MM.1S (cell line): ENCODE results near the gene PPP2R2C.

ENCODE experiments used
- DNase-seq: peaks from one replicate; pipeline ENCODE4 v3.0.0-alpha.2; 2015
- H2AFZ ChIP-seq: fragments of 300-600 bp; sonication (generic); 2 replicates; pipeline ENCODE4 v1.6.0; 2016; ENCODE audit warnings: antibody characterized with exemption, low read length
- H3F3A ChIP-seq: fragments of 300-600 bp; sonication (generic); 2 replicates; pipeline ENCODE4 v1.6.1; 2016; ENCODE audit warnings: mild to moderate bottlenecking, antibody characterized with exemption, low read length, moderate library complexity, mixed read lengths; ENCODE audit not compliant: insufficient read depth
- H3K27ac ChIP-seq: fragments of 300-600 bp; sonication (generic); 2 replicates; pipeline ENCODE4 v1.5.1; 2016; ENCODE audit warnings: mild to moderate bottlenecking, low read length
- H3K27me3 ChIP-seq: fragments of 300-600 bp; sonication (generic); replicated peaks from 2 replicates; pipeline ENCODE4 v1.6.0; 2016; ENCODE audit warnings: low read length; ENCODE audit not compliant: insufficient read depth
- H3K36me3 ChIP-seq: fragments of 300-600 bp; sonication (generic); replicated peaks from 2 replicates; pipeline ENCODE4 v1.6.1; 2016; ENCODE audit warnings: mild to moderate bottlenecking, low read length, mixed read lengths; ENCODE audit not compliant: insufficient read depth
- H3K4me1 ChIP-seq: fragments of 300-600 bp; sonication (generic); 2 replicates; pipeline ENCODE4 v1.6.1; 2016; ENCODE audit warnings: low read length, mixed read lengths
- H3K4me2 ChIP-seq: fragments of 300-600 bp; sonication (generic); 2 replicates; pipeline ENCODE4 v1.6.0; 2016; ENCODE audit warnings: low read depth, low read length
- H3K4me3 ChIP-seq: fragments of 300-600 bp; sonication (generic); 2 replicates; pipeline ENCODE4 v1.5.1; 2016; ENCODE audit warnings: low read length, mixed read lengths
- H3K79me2 ChIP-seq: fragments of 300-600 bp; sonication (generic); 2 replicates; pipeline ENCODE4 v1.6.1; 2016; ENCODE audit warnings: mixed run types, low read length, mixed read lengths
- H3K9ac ChIP-seq: fragments of 300-600 bp; sonication (generic); 2 replicates; pipeline ENCODE4 v1.6.1; 2016; ENCODE audit warnings: low read length, mixed read lengths
- H3K9me2 ChIP-seq: fragments of 300-600 bp; sonication (generic); replicated peaks from 2 replicates; pipeline ENCODE4 v1.6.1; 2016; ENCODE audit warnings: mild to moderate bottlenecking, low read length, mixed read lengths; ENCODE audit not compliant: insufficient read depth
- H3K9me3 ChIP-seq: fragments of 300-600 bp; sonication (generic); replicated peaks from 2 replicates; pipeline ENCODE4 v1.6.1; 2016; ENCODE audit warnings: mild to moderate bottlenecking, low read length, mixed read lengths; ENCODE audit not compliant: insufficient read depth
- H4K20me1 ChIP-seq: fragments of 300-600 bp; sonication (generic); 2 replicates; pipeline ENCODE4 v1.6.1; 2016; ENCODE audit warnings: mild to moderate bottlenecking, low read length, moderate library complexity, mixed read lengths; ENCODE audit not compliant: insufficient read depth
- EZH2 ChIP-seq: fragments of 300-600 bp; sonication (generic); optimal IDR thresholded peaks from 2 replicates; pipeline ENCODE3; 2017; ENCODE audit warnings: low read depth, mild to moderate bottlenecking, antibody characterized with exemption, low read length, mixed read lengths
- EZH2phosphoT487 ChIP-seq: fragments of 300-600 bp; sonication (generic); IDR thresholded peaks from 2 replicates; pipeline ENCODE4 v1.6.1; 2018; ENCODE audit warnings: antibody characterized with exemption, low read length
- TF ChIP-seq, protein P1 (sequence below): fragments of 300-600 bp; sonication (generic); IDR thresholded peaks from 2 replicates; pipeline ENCODE4 v1.5.1; 2016; ENCODE audit warnings: antibody characterized with exemption, low read length, mixed read lengths

The PPP2R2C gene

GRCh38 chr4:6478546-6479220 is 6.3 kb upstream of the PPP2R2C start:
- Histone ChIP-seq H3K9me3 (no peaks in the 10 kb centered on the region), H3K9ac (no peak overlapping the region), H3K9me2 (no peaks in the 10 kb centered on the region), H3K27ac (no peak overlapping the region), H2AFZ (no peak overlapping the region), H3K79me2 (no peaks in the 10 kb centered on the region), H3K36me3 (no peaks in the 10 kb centered on the region), H4K20me1 (no peaks in the 10 kb centered on the region), H3K27me3 (peaks cover 82% of the 10 kb centered on the region), H3K4me1 (no peaks in the 10 kb centered on the region), H3K4me3 (no peak overlapping the region), H3F3A (no peaks in the 10 kb centered on the region), H3K4me2 (no peak overlapping the region)
- TF ChIP-seq EZH2 (no peak), EZH2phosphoT487 (no peak)
- TF ChIP-seq, protein P1, sequence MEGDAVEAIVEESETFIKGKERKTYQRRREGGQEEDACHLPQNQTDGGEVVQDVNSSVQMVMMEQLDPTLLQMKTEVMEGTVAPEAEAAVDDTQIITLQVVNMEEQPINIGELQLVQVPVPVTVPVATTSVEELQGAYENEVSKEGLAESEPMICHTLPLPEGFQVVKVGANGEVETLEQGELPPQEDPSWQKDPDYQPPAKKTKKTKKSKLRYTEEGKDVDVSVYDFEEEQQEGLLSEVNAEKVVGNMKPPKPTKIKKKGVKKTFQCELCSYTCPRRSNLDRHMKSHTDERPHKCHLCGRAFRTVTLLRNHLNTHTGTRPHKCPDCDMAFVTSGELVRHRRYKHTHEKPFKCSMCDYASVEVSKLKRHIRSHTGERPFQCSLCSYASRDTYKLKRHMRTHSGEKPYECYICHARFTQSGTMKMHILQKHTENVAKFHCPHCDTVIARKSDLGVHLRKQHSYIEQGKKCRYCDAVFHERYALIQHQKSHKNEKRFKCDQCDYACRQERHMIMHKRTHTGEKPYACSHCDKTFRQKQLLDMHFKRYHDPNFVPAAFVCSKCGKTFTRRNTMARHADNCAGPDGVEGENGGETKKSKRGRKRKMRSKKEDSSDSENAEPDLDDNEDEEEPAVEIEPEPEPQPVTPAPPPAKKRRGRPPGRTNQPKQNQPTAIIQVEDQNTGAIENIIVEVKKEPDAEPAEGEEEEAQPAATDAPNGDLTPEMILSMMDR: no peak
- no peak for DNase-seq

DNA sequence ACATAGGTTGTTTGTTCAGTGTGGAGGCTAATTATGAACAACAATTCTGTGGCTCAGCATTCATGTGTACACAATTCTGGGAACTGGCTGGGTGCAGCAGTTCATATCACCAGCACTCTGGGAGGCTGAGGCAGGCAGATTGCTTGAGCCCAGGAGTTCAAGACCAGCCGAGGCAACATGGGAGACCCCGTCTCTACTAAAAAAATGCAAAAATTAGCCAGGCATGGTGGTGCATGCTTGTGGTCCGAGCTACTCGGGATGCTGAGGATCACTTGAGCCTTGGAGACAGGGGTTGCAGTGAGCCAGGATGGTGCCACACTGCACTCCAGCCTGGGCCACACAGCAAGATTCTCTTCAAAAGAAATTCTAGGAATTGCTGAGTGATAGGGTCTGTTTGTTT is 4.5 kb upstream of the PPP2R2C start:
- H3K4me3 ChIP-seq: no peak overlapping the region
- H3K9me2 ChIP-seq: no peaks in the 10 kb centered on the region
- H3K9me3 ChIP-seq: no peaks in the 10 kb centered on the region
- H3K27ac ChIP-seq: no peak overlapping the region
- H3K4me1 ChIP-seq: no peaks in the 10 kb centered on the region
- H3K4me2 ChIP-seq: no peak overlapping the region
- H3K27me3 ChIP-seq: peaks cover 68% of the 10 kb centered on the region
- H3K36me3 ChIP-seq: no peaks in the 10 kb centered on the region
- TF ChIP-seq, protein P1: no peak
- TF ChIP-seq EZH2phosphoT487: no peak
- TF ChIP-seq EZH2: no peak
- H2AFZ ChIP-seq: no peak overlapping the region
- H3K9ac ChIP-seq: no peak overlapping the region
- H3F3A ChIP-seq: no peaks in the 10 kb centered on the region
- DNase-seq: no peak
- no peaks in the 10 kb centered on the region for H3K79me2 ChIP-seq
- no peaks in the 10 kb centered on the region for H4K20me1 ChIP-seq

DNA sequence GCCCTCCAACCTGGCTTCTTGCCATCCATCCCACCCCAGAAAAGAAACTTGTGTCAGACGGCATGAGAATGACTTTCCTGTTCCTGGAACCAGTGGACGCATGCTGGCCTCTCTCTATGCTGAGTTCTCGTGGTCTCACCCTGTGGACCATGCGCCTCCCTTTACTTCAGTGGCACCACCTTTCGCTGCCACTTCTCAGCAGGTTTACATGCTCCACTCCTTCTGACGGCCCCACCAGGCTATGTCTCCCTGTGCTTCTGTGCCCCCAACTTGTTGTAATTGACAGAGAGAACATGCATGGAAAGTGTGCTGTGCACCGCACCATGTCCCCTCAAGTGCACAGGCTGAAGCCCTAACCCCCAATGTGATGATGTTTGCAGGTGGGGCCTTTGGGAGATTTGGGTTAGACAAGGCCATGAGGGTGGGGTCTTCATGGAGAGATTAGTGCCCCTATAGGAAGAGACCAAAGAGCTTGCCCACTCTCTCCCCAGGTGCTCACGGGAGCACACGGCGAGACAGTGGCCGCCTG is 3.1 kb upstream of the PPP2R2C start:
- no peak for DNase-seq
- H3K9me2 ChIP-seq: no peaks in the 10 kb centered on the region
- no peak overlapping the region for H3K27ac ChIP-seq
- TF ChIP-seq EZH2phosphoT487 (no peak), EZH2 (no peak)
- TF ChIP-seq, protein P1: no peak
- no peaks in the 10 kb centered on the region for H3K36me3 ChIP-seq
- no peaks in the 10 kb centered on the region for H3K79me2 ChIP-seq
- H3K4me2 ChIP-seq: no peak overlapping the region
- H3F3A ChIP-seq: no peaks in the 10 kb centered on the region
- no peaks in the 10 kb centered on the region for H3K4me1 ChIP-seq
- H3K27me3 ChIP-seq: peaks cover 61% of the 10 kb centered on the region
- H2AFZ ChIP-seq: no peak overlapping the region
- no peak overlapping the region for H3K4me3 ChIP-seq
- no peaks in the 10 kb centered on the region for H4K20me1 ChIP-seq
- no peaks in the 10 kb centered on the region for H3K9me3 ChIP-seq
- no peak overlapping the region for H3K9ac ChIP-seq
